A549 (cell line): ENCODE data around the gene RCAN3.

Source experiments
- EHMT2 ChIP-seq: fragments of 200-600 bp; sonication (generic); IDR thresholded peaks from 2 replicates; pipeline ENCODE4 v1.6.1; 2016; ENCODE audit warnings: antibody characterized with exemption, low read depth, mild to moderate bottlenecking, moderate library complexity
- EP300 ChIP-seq, 2 experiments: fragments of >200 bp; sonication (Bioruptor Twin); formaldehyde crosslinking; IDR thresholded peaks; 2 replicates in 1 of 2; 3 replicates in 1 of 2; pipeline ENCODE4 v1.6.1; 2016 to 2017
- HDAC2 ChIP-seq: fragments of 200-600 bp; sonication (generic); IDR thresholded peaks from 2 replicates; pipeline ENCODE4 v1.6.1; 2016
- KDM1A ChIP-seq: fragments of 200-600 bp; sonication (generic); IDR thresholded peaks from 2 replicates; pipeline ENCODE4 v1.6.1; 2016; ENCODE audit warnings: low read depth, mild to moderate bottlenecking
- NR3C1 ChIP-seq: fragments of >200 bp; sonication (Bioruptor Twin); formaldehyde crosslinking; IDR thresholded peaks from 3 replicates; pipeline ENCODE4 v1.6.1; 2017
- PHF8 ChIP-seq: fragments of 200-600 bp; sonication (generic); IDR thresholded peaks from 2 replicates; pipeline ENCODE4 v1.6.1; 2016; ENCODE audit warnings: low read depth, mild to moderate bottlenecking, antibody characterized with exemption, moderate library complexity, borderline replicate concordance
- POLR2A ChIP-seq: IDR thresholded peaks from 2 replicates; pipeline ENCODE4 v1.6.1; 2012; ENCODE audit warnings: mild to moderate bottlenecking, low read length
- RCOR1 ChIP-seq: fragments of 150-350 bp; IDR thresholded peaks from 2 replicates; pipeline ENCODE4 v1.6.1; 2014; ENCODE audit warnings: antibody characterized with exemption, low read length, low read depth
- RFX5 ChIP-seq: fragments of 450-650 bp; IDR thresholded peaks from 2 replicates; pipeline ENCODE4 v1.7.1; 2014; ENCODE audit warnings: antibody characterized with exemption, mild to moderate bottlenecking, moderate library complexity
- SMC3 ChIP-seq: fragments of >200 bp; sonication (Bioruptor Twin); formaldehyde crosslinking; IDR thresholded peaks from 3 replicates; pipeline ENCODE4 v1.6.1; 2018; ENCODE audit warnings: inconsistent platforms
- TF ChIP-seq, protein P1 (sequence below): fragments of >200 bp; sonication (Bioruptor Twin); formaldehyde crosslinking; IDR thresholded peaks from 3 replicates; pipeline ENCODE4 v1.5.1; 2016
- TF ChIP-seq, protein P2 (sequence below): fragments of 200-600 bp; sonication (generic); IDR thresholded peaks from 2 replicates; pipeline ENCODE4 v1.6.1; 2016; ENCODE audit warnings: antibody characterized with exemption, mild to moderate bottlenecking, moderate library complexity
- TF ChIP-seq, protein P3 (sequence below): fragments of 250-450 bp; sonication (Bioruptor Pico); IDR thresholded peaks from 2 replicates; pipeline ENCODE4 v1.5.0; 2021; ENCODE audit warnings: mild to moderate bottlenecking, moderate library complexity, borderline replicate concordance

DNA sequence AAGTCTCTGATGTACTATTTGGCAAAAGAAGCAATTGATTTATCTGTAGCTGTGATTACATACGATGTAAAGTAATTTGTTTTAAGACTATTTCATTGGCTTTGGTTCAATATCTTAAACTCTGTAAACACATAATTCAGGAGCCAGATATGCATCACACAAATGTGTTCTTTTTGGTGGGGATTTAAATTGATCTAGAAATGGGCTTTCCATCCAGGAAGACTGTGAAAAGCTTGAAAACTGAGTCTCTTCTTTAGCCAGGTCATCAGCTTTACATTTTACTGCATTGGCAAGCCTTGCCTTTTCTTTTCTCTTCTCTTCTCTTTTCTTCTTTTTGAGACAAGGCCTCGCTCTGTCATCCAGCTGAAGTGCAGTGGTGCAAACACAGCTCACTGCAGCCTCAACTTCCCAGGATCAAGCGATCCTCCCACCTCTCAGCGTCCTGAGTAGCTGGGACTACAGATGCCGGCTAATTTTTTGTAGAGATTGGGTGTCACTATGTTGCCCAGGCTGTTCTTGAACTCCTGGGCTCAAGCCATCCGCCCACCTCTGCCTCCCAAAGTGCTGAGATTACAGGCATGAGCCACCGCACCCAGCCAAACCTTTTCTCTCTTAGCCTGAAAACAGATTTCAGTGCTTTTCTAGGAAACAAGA is 1.4 kb downstream of the RCAN3 start:
- TF ChIP-seq, protein P1, sequence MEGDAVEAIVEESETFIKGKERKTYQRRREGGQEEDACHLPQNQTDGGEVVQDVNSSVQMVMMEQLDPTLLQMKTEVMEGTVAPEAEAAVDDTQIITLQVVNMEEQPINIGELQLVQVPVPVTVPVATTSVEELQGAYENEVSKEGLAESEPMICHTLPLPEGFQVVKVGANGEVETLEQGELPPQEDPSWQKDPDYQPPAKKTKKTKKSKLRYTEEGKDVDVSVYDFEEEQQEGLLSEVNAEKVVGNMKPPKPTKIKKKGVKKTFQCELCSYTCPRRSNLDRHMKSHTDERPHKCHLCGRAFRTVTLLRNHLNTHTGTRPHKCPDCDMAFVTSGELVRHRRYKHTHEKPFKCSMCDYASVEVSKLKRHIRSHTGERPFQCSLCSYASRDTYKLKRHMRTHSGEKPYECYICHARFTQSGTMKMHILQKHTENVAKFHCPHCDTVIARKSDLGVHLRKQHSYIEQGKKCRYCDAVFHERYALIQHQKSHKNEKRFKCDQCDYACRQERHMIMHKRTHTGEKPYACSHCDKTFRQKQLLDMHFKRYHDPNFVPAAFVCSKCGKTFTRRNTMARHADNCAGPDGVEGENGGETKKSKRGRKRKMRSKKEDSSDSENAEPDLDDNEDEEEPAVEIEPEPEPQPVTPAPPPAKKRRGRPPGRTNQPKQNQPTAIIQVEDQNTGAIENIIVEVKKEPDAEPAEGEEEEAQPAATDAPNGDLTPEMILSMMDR, result no peak
- TF ChIP-seq, protein P2, sequence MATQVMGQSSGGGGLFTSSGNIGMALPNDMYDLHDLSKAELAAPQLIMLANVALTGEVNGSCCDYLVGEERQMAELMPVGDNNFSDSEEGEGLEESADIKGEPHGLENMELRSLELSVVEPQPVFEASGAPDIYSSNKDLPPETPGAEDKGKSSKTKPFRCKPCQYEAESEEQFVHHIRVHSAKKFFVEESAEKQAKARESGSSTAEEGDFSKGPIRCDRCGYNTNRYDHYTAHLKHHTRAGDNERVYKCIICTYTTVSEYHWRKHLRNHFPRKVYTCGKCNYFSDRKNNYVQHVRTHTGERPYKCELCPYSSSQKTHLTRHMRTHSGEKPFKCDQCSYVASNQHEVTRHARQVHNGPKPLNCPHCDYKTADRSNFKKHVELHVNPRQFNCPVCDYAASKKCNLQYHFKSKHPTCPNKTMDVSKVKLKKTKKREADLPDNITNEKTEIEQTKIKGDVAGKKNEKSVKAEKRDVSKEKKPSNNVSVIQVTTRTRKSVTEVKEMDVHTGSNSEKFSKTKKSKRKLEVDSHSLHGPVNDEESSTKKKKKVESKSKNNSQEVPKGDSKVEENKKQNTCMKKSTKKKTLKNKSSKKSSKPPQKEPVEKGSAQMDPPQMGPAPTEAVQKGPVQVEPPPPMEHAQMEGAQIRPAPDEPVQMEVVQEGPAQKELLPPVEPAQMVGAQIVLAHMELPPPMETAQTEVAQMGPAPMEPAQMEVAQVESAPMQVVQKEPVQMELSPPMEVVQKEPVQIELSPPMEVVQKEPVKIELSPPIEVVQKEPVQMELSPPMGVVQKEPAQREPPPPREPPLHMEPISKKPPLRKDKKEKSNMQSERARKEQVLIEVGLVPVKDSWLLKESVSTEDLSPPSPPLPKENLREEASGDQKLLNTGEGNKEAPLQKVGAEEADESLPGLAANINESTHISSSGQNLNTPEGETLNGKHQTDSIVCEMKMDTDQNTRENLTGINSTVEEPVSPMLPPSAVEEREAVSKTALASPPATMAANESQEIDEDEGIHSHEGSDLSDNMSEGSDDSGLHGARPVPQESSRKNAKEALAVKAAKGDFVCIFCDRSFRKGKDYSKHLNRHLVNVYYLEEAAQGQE, result no peak
- TF ChIP-seq RCOR1 (no peak), HDAC2 (no peak), POLR2A (no peak), KDM1A (no peak), NR3C1 (no peak), PHF8 (no peak), SMC3 (no peak), EP300 (IDR thresholded peaks at IDR 0.05) (no peak), RFX5 (no peak), EHMT2 (no peak)
- TF ChIP-seq, protein P3, sequence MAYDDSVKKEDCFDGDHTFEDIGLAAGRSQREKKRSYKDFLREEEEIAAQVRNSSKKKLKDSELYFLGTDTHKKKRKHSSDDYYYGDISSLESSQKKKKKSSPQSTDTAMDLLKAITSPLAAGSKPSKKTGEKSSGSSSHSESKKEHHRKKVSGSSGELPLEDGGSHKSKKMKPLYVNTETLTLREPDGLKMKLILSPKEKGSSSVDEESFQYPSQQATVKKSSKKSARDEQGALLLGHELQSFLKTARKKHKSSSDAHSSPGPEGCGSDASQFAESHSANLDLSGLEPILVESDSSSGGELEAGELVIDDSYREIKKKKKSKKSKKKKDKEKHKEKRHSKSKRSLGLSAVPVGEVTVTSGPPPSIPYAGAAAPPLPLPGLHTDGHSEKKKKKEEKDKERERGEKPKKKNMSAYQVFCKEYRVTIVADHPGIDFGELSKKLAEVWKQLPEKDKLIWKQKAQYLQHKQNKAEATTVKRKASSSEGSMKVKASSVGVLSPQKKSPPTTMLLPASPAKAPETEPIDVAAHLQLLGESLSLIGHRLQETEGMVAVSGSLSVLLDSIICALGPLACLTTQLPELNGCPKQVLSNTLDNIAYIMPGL (CRISPR knock-in tag), result no peak
